ENCODE data around the gene KCNK4. TPM values are rescaled to one million over a fixed set of nuclear protein-coding genes. Genes with fewer than 3 reads are reported as not detected.

KCNK4 gene
- total RNA-seq (2022; extraction: Qiagen RNA extraction) = not detected in 5 replicates

GRCh38 chr11:64291262-64291751 is at the start of gene KCNK4:
Gene KCNK4, plus strand, starts transcription at chr11:64291302. Its CDS starts 1,717 bp downstream, at chr11:64293019.

DNA sequence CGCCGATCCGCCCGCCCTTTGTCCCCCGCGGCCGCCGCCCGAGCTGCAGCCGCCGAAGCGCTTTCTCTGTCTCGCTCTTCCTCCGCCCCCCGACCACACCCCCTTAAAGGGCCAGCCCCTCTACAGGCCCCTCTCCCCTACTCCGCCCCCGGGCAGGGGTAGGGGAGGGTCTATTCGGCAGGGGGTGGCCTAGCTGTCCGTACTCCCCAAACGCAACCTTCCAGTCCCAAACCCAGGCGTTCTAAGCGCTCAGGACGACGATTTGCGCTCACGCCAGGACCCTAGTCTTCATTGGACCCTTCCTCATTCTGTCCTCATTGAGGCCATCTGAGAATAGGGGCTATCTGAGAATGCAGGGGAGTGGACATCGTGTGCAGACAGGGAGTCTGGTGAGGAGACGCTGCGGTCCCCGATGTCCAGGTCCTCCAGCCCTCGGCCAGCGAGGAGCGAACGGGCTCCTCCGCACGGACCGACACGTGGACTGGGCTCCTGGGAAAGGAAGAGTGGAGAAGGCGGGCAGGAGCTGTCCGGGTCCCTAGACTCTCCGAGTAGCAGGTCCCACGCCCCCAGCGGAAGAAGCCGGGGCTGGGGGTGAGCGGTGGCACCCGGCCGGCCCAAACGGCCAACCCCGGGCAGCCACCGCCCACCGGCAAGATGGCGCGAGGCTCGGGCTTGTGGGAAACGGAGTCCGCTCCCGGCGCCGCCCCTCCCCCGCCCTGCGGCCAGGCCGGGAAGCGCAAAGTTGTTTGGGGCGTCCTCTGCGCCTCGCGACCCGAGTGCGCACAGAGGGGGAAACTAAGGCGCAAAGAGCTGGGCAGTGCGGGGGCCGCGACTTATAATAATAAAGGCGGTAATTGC is 44.0 kb upstream of the KCNK4 start, which contains the start of gene PPP1R14B:
TSS of gene PPP1R14B (minus strand) at position 73 of the 858 bp plus-strand sequence. CDS start 270 bp downstream, outside the sequence.

GRCh38 chr11:64251016-64251752 is 39.9 kb upstream of the KCNK4 start, which contains the start of gene PLCB3:
Gene PLCB3, plus strand, starts transcription at chr11:64251530. Its CDS starts 120 bp downstream, at chr11:64251650.

DNA sequence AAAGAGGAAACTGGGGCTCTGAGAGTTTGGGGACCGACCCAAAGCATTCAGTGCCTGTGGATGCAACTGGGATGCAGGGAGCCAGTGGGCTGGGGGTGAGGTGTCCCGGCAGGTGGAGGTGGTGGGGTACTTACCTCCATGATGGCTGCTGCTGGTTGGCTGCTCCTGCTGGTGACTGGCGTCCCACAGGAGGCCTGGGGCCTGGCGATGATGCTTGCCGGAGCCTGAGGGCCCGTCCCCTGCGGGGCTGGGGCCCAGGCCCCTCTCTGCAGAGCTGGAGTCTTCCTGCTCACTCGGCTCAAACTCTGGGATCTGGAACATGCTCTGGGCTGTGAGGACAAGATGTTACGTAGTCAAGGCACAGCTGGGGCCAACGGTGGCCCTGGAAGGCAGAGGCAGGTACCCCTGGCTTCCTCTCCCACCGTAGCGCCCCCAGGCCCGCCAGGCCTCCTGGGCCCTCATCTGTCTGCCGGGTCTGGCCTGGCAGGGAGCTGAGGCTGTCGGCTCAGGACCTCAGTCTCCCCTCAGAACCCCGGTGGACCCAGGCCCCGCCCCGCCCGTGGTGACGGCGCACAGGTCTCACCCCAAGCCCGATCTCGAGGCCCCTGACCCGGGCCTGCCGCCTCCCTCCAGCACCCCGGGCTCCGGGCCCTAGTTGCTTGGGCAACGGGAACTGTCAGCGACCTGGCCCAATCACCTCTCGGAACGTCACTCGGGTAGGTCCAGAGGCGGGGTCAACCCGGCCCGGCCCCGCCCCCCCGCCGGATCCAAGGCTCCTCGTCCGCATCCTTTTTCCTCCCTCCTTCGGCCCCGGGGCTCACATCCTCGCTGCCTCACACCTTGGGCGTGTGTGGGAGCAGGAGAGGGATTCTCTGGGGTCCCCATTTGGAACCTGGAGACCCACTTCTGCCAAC is 6.8 kb upstream of the KCNK4 start, which contains the start of gene BAD:
TSS of gene BAD (minus strand) at position 618 of the 914 bp plus-strand sequence. CDS start at position 321, 297 bp downstream.

DNA sequence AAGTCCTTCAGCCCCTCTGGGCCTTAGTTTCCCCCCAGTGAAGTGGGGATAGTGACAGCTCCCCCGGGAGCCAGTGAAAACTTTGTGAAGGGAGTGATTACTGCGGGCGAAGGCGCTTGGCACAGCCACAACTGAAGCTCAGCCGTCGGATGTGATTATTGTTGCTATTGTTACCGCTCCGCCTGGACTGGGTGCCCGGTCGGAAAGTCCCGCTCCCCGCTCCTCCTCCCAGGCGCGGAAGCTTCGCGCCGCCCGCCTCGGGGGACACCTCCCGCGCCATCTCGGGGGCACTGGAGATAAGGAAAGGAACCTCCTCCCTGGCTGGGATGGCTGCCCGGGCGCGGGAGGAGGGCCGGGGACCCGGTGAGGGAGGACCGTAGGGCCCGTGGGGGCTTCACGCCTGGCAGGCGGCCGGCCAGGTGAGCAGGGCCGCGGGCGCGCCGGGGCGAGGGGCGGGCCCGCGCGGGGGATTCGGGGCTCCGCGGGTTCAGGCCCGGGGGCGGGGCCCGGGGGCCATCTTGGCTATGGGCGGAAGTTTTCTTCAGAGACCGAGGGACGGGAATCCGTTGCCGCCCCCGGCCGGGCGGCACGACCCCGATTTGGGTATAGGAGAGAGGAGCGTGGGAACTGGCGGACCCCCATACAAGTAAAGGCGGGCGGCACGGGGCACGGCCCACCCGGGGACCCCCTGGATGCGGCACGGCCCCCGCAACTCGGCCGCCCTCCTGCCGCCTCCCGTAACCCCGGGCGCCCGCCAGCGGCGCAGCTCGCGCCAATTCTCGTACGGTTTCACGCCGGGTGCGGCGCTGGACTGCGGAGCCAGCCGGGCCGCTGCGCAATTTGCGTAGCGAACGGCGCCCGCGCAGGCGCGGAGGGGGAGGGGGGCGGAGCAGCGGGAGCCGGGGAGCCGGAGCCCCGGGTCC is 5.9 kb upstream of the KCNK4 start, which contains the start of gene GPR137:
TSS of gene GPR137 (plus strand) at position 887 of the 923 bp plus-strand sequence. CDS start 677 bp downstream, outside the sequence.

GRCh38 chr11:64299847-64300648 is 8.9 kb downstream of the KCNK4 start, which contains the start of gene CATSPERZ:
Gene CATSPERZ, plus strand, starts transcription at chr11:64300358. Its CDS starts 53 bp downstream, at chr11:64300411.

GRCh38 chr11:64305075-64305690 is 14.1 kb downstream of the KCNK4 start, which contains the start of gene ESRRA:
Gene ESRRA, plus strand, starts transcription at chr11:64305524. Its CDS starts 1,656 bp downstream, at chr11:64307180.

GRCh38 chr11:64317325-64317960 is 26.3 kb downstream of the KCNK4 start, which contains the start of gene TRMT112:
Gene TRMT112, minus strand, starts transcription at chr11:64317559. Its CDS starts 33 bp downstream, at chr11:64317526.

GRCh38 chr11:64317961-64318765 is 27.1 kb downstream of the KCNK4 start, which contains the start of gene PRDX5:
Gene PRDX5, plus strand, starts transcription at chr11:64318121. Its CDS starts 95 bp downstream, at chr11:64318216.

DNA sequence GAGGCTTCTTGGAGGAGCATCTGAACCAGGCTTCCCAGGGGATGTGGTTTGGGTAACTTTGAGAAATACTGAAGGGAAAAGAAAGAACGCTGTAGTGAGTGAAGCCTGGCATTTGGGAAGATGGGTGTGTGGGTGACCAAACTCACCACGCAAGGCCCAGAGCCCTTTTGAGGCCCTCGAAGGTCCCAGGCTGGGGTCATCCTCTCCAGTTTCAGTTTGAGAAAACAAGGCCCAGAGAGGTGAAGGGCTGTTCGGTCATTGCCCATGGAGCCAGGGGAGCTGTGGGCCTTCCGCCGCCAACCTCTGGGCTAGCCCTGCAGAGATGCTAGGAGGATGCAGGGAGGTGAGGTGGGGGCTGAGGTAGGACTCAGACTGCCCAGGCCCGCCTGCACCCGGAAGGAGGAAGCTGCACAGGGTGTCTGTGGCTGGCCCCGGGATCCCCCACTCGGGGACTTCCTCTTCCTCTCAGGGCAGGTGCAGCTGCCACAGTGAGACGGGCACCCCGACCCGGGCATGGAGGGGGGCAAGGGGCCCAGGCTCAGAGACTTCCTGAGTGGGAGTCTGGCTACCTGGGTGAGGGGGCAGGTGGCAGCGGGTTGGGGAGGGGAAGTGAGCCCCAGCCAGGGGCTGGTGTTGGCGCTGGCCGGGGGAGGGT is 48.8 kb downstream of the KCNK4 start, which contains the start of gene CCDC88B:
TSS of gene CCDC88B (plus strand) at position 451 of the 655 bp plus-strand sequence. CDS start at position 514, 63 bp downstream.

Other genes starting within 250 kb of the KCNK4 start
- 11.4 to 17.0 TPM (median 13.6 TPM) in 5 replicates for gene MACROD1, start 125.2 kb upstream of the KCNK4 start, total RNA-seq (2022; extraction: Qiagen RNA extraction)
- gene STIP1, start 105.1 kb upstream of the KCNK4 start, total RNA-seq (2022; extraction: Qiagen RNA extraction) = 221 to 250 TPM (median 241 TPM) in 5 replicates
- 0.52 to 2.3 TPM (median 1.5 TPM) in 5 replicates for gene FERMT3, start 84.6 kb upstream of the KCNK4 start, total RNA-seq (2022; extraction: Qiagen RNA extraction)
- 19.7 to 25.1 TPM (median 23.2 TPM) in 5 replicates for gene TRPT1, start 65.1 kb upstream of the KCNK4 start, total RNA-seq (2022; extraction: Qiagen RNA extraction)
- 30.1 to 40.4 TPM (median 39.0 TPM) in 5 replicates for gene NUDT22, start 65.0 kb upstream of the KCNK4 start, total RNA-seq (2022; extraction: Qiagen RNA extraction)
- gene DNAJC4, start 60.8 kb upstream of the KCNK4 start, total RNA-seq (2022; extraction: Qiagen RNA extraction) = 17.3 to 22.9 TPM (median 19.6 TPM) in 5 replicates
- gene VEGFB, start 56.7 kb upstream of the KCNK4 start, total RNA-seq (2022; extraction: Qiagen RNA extraction) = 34.1 to 50.0 TPM (median 49.1 TPM) in 5 replicates
- gene FKBP2, start 50.2 kb upstream of the KCNK4 start, total RNA-seq (2022; extraction: Qiagen RNA extraction) = 124 to 151 TPM (median 130 TPM) in 5 replicates
- gene PPP1R14B, start 44.4 kb upstream of the KCNK4 start, total RNA-seq (2022; extraction: Qiagen RNA extraction) = 240 to 390 TPM (median 370 TPM) in 5 replicates
- 16.0 to 22.8 TPM (median 20.0 TPM) in 5 replicates for gene PLCB3, start 39.8 kb upstream of the KCNK4 start, total RNA-seq (2022; extraction: Qiagen RNA extraction)
- gene BAD, start 6.6 kb upstream of the KCNK4 start, total RNA-seq (2022; extraction: Qiagen RNA extraction) = 72.9 to 96.6 TPM (median 94.9 TPM) in 5 replicates
- 31.9 to 53.0 TPM (median 47.6 TPM) in 5 replicates for gene GPR137, start 5.5 kb upstream of the KCNK4 start, total RNA-seq (2022; extraction: Qiagen RNA extraction)
- gene CATSPERZ, start 9.1 kb downstream of the KCNK4 start, total RNA-seq (2022; extraction: Qiagen RNA extraction) = 1.7 to 2.7 TPM (median 2.4 TPM) in 5 replicates
- gene ESRRA, start 14.2 kb downstream of the KCNK4 start, total RNA-seq (2022; extraction: Qiagen RNA extraction) = 35.7 to 60.9 TPM (median 58.2 TPM) in 5 replicates
- gene TRMT112, start 26.3 kb downstream of the KCNK4 start, total RNA-seq (2022; extraction: Qiagen RNA extraction) = 391 to 479 TPM (median 434 TPM) in 5 replicates
- gene PRDX5, start 26.8 kb downstream of the KCNK4 start, total RNA-seq (2022; extraction: Qiagen RNA extraction) = 399 to 495 TPM (median 464 TPM) in 5 replicates
- gene CCDC88B, start 48.9 kb downstream of the KCNK4 start, total RNA-seq (2022; extraction: Qiagen RNA extraction) = 8.6 to 11.4 TPM (median 10.3 TPM) in 5 replicates
- 46.3 to 68.4 TPM (median 63.4 TPM) in 5 replicates for gene RPS6KA4, start 67.9 kb downstream of the KCNK4 start, total RNA-seq (2022; extraction: Qiagen RNA extraction)

Data from A549 treated with Mapracorat at 1 μM for 4 hours (cell line).